Osteocyte (in vitro differentiated cells): ENCODE results near the gene GXYLT1. TPM values are rescaled to one million over a fixed set of nuclear protein-coding genes. Genes with fewer than 3 reads are reported as not detected.

Source experiments
- DNase-seq: peaks from one replicate; pipeline ENCODE4 v3.0.0; 2021; ENCODE audit warnings: mixed read lengths; ENCODE audit not compliant: unreplicated experiment; ENCODE audit errors: extremely low spot score
- H3K27ac Mint-ChIP-seq: one replicate; pipeline ENCODE4 v1.8.0; 2021; ENCODE audit warnings: mild to moderate bottlenecking, mixed read lengths; ENCODE audit not compliant: unreplicated experiment
- H3K27me3 Mint-ChIP-seq: one replicate; pipeline ENCODE4 v1.8.0; 2021; ENCODE audit warnings: mixed read lengths; ENCODE audit not compliant: unreplicated experiment
- H3K36me3 Mint-ChIP-seq: one replicate; pipeline ENCODE4 v1.8.0; 2021; ENCODE audit warnings: mixed read lengths; ENCODE audit not compliant: unreplicated experiment
- H3K4me1 Mint-ChIP-seq: one replicate; pipeline ENCODE4 v1.8.0; 2021; ENCODE audit warnings: mixed read lengths; ENCODE audit not compliant: unreplicated experiment
- H3K4me3 Mint-ChIP-seq: one replicate; pipeline ENCODE4 v1.8.0; 2021; ENCODE audit warnings: mild to moderate bottlenecking, moderate library complexity, mixed read lengths; ENCODE audit not compliant: unreplicated experiment
- H3K9me3 Mint-ChIP-seq: one replicate; pipeline ENCODE4 v1.8.0; 2021; ENCODE audit warnings: mixed read lengths; ENCODE audit not compliant: unreplicated experiment
- total RNA-seq: library from RNA; stranded (reverse); gene quantifications from 2 replicates; pipeline ENCODE4 v1.2.1, GENCODE V29; 2021
- TF ChIP-seq, protein P1 (sequence below): fragments of 200-600 bp; sonication (generic); IDR thresholded peaks from 2 replicates; pipeline ENCODE4 v1.5.0; 2021; ENCODE audit warnings: antibody characterized with exemption, mild to moderate bottlenecking, moderate library complexity

The GXYLT1 gene
- total RNA-seq, 1 donor from 2014 or later, result 8.5 TPM

DNA sequence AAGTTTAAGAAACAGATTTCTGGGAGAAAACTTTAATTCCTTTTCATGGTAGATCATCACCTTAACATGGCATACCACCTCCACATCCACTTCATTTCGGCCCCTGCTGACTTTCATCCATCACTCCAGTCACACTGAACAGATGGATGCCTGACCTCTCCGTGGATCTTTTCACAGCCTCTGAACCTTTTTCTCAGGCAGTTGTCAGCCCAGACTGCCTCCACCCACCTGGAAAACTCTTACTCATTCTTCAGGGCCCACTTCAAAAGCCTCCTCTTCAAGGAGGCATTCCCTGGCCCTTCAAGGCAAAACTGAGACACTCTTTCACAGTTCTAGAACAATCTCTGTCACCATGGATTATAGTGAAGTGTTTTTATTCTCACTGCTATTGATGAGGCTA lies 52.9 kb downstream of the GXYLT1 start:
- no peaks in the 10 kb centered on the region for H3K9me3 Mint-ChIP-seq
- H3K27me3 Mint-ChIP-seq, result no peaks in the 10 kb centered on the region
- no peak overlapping the region for H3K4me3 Mint-ChIP-seq

DNA sequence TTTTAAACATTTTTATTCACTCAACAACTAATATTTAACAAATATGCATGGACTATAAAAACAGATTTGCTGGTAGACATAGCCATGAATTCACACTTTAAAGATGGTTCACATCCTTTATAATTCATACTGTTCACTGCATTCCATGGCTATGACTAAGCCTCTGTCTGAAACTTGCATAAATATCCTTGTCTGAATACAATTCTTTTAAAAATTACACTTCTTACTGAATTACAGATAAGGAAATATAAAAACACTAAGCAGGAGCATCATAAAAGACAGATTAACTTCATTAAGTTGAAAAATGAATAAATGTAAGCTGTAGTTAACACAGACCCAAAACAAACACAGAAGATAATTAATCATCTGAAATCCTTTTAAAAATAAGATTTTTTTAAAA lies 53.8 kb downstream of the GXYLT1 start:
- TF ChIP-seq, protein P1, sequence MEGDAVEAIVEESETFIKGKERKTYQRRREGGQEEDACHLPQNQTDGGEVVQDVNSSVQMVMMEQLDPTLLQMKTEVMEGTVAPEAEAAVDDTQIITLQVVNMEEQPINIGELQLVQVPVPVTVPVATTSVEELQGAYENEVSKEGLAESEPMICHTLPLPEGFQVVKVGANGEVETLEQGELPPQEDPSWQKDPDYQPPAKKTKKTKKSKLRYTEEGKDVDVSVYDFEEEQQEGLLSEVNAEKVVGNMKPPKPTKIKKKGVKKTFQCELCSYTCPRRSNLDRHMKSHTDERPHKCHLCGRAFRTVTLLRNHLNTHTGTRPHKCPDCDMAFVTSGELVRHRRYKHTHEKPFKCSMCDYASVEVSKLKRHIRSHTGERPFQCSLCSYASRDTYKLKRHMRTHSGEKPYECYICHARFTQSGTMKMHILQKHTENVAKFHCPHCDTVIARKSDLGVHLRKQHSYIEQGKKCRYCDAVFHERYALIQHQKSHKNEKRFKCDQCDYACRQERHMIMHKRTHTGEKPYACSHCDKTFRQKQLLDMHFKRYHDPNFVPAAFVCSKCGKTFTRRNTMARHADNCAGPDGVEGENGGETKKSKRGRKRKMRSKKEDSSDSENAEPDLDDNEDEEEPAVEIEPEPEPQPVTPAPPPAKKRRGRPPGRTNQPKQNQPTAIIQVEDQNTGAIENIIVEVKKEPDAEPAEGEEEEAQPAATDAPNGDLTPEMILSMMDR, result no peak
- peaks cover 6% of the 10 kb centered on the region for H3K36me3 Mint-ChIP-seq
- no peak overlapping the region for H3K4me3 Mint-ChIP-seq
- no peaks in the 10 kb centered on the region for H3K9me3 Mint-ChIP-seq
- no peaks in the 10 kb centered on the region for H3K27me3 Mint-ChIP-seq
- DNase-seq, result no peak
- peaks cover 52% of the 10 kb centered on the region for H3K4me1 Mint-ChIP-seq
- H3K27ac Mint-ChIP-seq, result peak overlapping the region; percentile 89

More for the DNA sequence above, 52.9 kb downstream of the GXYLT1 start:
- H3K27ac Mint-ChIP-seq, result peak overlapping the region; percentile 89
- no peak for DNase-seq
- peaks cover 46% of the 10 kb centered on the region for H3K4me1 Mint-ChIP-seq
- TF ChIP-seq, protein P1, result no peak
- H3K36me3 Mint-ChIP-seq, result peaks cover 6% of the 10 kb centered on the region

DNA sequence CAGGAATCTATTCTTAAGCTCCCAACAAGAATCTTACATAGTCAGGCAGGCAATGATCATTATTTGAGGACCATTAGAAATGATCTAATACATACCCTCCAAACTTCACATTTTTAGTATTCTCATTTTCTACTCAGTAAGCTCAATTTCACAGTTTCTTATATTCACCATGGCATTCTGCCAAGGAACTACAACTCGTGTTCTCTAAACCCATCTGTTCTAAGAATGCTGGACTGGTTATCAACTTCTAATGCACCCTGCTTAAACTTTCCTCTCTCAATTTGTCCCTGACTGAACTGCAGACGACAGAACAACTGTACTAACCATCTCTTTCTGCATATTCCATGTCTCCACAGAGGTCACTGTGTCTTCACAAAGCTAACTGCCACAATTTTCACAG lies 58.6 kb downstream of the GXYLT1 start:
- Mint-ChIP-seq H3K36me3 (peaks cover 17% of the 10 kb centered on the region), H3K27ac (no peak overlapping the region), H3K27me3 (no peaks in the 10 kb centered on the region), H3K4me1 (peaks cover 42% of the 10 kb centered on the region), H3K4me3 (no peak overlapping the region), H3K9me3 (peaks cover 5% of the 10 kb centered on the region)
- no peak for DNase-seq
- TF ChIP-seq, protein P1, result no peak

DNA sequence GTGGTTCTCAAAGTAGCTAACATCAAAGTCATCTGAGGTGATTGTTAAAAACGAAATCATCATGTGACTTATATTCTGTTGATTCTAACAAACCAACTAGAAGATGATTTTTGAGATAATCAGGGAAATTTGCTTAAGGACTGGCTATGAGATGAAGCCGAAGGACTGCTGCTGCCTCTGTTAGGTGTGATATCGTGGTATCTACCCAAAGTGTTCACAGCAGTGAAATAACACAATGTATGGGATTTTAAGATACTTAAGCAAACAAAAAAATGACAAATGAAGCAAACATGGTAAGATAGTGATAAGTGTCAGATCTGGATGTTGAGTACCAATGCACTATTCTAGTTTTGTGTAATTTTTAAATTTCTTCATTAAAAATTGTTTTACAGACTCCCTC lies 59.1 kb downstream of the GXYLT1 start:
- Mint-ChIP-seq H3K4me3 (no peak overlapping the region), H3K27ac (no peak overlapping the region), H3K9me3 (peaks cover 5% of the 10 kb centered on the region), H3K4me1 (peaks cover 37% of the 10 kb centered on the region), H3K36me3 (peaks cover 17% of the 10 kb centered on the region), H3K27me3 (no peaks in the 10 kb centered on the region)
- TF ChIP-seq, protein P1, result no peak
- no peak for DNase-seq

DNA sequence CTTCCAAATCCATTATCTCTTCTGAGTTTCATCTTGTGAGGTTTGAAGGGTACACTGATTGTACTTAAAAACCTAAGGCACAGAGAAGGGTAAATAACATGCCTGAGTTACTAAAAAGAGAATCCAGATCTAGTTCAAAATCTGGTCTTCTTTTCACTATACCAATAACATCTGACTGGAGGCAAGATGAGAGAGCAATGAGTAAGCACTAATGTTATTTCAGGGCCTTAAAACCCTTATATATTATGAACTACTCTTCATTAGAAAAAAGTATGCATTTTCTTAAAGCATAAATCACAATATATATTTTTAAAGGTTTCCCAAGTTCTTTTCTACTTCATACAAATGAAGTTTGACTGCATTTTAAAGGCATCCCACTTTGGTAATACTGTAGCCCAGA lies 60.2 kb downstream of the GXYLT1 start:
- Mint-ChIP-seq H3K27me3 (no peaks in the 10 kb centered on the region), H3K4me1 (peaks cover 26% of the 10 kb centered on the region), H3K27ac (peak overlapping the region; percentile 21), H3K36me3 (peaks cover 17% of the 10 kb centered on the region), H3K9me3 (peaks cover 5% of the 10 kb centered on the region), H3K4me3 (no peak overlapping the region)
- TF ChIP-seq, protein P1, result no peak
- no peak for DNase-seq
